A673 (cell line): Measurements from ENCODE around the gene CHST7.

Experiments
- EZH2 ChIP-seq: fragments of 200-600 bp; sonication (generic); IDR thresholded peaks from 2 replicates; pipeline ENCODE4 v1.6.1; 2017; ENCODE audit warnings: borderline replicate concordance, low read depth, mild to moderate bottlenecking, mixed read lengths, antibody characterized with exemption, low read length; ENCODE audit not compliant: poor library complexity, severe bottlenecking
- TF ChIP-seq, protein P1 (sequence below): fragments of 300-800, 200-600 bp; sonication (generic); conservative IDR thresholded peaks from 2 replicates; pipeline ENCODE4 v1.5.1; 2017; ENCODE audit warnings: low read depth, mild to moderate bottlenecking, antibody characterized with exemption, low read length, moderate library complexity, mixed read lengths

- TF ChIP-seq, protein P1, sequence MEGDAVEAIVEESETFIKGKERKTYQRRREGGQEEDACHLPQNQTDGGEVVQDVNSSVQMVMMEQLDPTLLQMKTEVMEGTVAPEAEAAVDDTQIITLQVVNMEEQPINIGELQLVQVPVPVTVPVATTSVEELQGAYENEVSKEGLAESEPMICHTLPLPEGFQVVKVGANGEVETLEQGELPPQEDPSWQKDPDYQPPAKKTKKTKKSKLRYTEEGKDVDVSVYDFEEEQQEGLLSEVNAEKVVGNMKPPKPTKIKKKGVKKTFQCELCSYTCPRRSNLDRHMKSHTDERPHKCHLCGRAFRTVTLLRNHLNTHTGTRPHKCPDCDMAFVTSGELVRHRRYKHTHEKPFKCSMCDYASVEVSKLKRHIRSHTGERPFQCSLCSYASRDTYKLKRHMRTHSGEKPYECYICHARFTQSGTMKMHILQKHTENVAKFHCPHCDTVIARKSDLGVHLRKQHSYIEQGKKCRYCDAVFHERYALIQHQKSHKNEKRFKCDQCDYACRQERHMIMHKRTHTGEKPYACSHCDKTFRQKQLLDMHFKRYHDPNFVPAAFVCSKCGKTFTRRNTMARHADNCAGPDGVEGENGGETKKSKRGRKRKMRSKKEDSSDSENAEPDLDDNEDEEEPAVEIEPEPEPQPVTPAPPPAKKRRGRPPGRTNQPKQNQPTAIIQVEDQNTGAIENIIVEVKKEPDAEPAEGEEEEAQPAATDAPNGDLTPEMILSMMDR = no peak; the same call in 1 of the 2 replicates
- TF ChIP-seq EZH2 = no peak
Measured at GRCh38 chrX:46573892-46574773, 568 bp downstream of the CHST7 start.
